IgD-negative memory B cell (primary cell): ENCODE measurements around the gene PDLIM4. TPM values are rescaled to one million over a fixed set of nuclear protein-coding genes. Genes with fewer than 3 reads are reported as not detected.

Source experiments
- H3K27ac Mint-ChIP-seq, 3 donors: one replicate each; pipeline ENCODE4 v1.8.0; 2020 to 2022; ENCODE audit warnings: mild to moderate bottlenecking in 3 of 3, mixed read lengths in 3 of 3, moderate library complexity in 1 of 3
- H3K27me3 Mint-ChIP-seq: one replicate; pipeline ENCODE4 v1.8.0; 2021; ENCODE audit warnings: mixed read lengths
- H3K36me3 Mint-ChIP-seq: one replicate; pipeline ENCODE4 v1.8.0; 2020; ENCODE audit warnings: mild to moderate bottlenecking, mixed read lengths
- H3K4me1 Mint-ChIP-seq, 3 donors: one replicate each; pipeline ENCODE4 v1.8.0; 2020 to 2022; ENCODE audit warnings: mixed read lengths in 3 of 3, mild to moderate bottlenecking in 1 of 3
- H3K4me3 Mint-ChIP-seq, 4 donors: one replicate each; pipeline ENCODE4 v1.8.0; 2020 to 2022; ENCODE audit warnings: mild to moderate bottlenecking in 4 of 4, mixed read lengths in 4 of 4, moderate library complexity in 3 of 4
- H3K9me3 Mint-ChIP-seq, 3 donors: one replicate each; pipeline ENCODE4 v1.8.0; 2020 to 2021; ENCODE audit warnings: mixed read lengths in 3 of 3, mild to moderate bottlenecking in 1 of 3
- polyA plus RNA-seq: library from polyadenylated mRNA; unstranded; fragments of 300-500 nt; fragmentation: Illumina TruSeq; gene quantifications from one replicate; pipeline ENCODE4 v1.2.3, GENCODE V29; 2021

The PDLIM4 gene
- polyA plus RNA-seq, 1 donor from 2014 or later: not detected

DNA sequence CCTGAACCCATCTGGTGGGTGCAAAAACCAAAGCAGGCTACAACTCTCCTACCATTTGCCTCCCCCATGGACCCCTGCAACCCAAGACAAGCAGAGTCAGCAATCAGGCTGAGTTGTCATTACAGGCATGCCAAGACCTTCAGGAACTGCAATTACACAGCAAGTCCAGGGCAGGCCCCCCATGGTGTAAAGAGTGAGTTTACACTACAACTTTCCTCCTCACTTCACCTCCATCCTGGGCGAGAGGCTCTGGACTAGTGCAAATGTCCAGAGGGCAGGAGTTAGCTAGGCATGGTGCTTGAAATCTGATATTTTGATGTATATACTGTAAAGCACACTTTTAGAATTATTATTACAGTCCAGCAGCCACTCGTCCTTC lies 22.8 kb upstream of the PDLIM4 start:
- Mint-ChIP-seq H3K27me3 (no peaks in the 10 kb centered on the region), H3K27ac (no peak overlapping the region), H3K4me1 (peaks cover 5 to 10% (median 9%) of the 10 kb centered on the region in 3 donors), H3K36me3 (peaks cover 3% of the 10 kb centered on the region), H3K9me3 (no peaks in the 10 kb centered on the region), H3K4me3 (no peak overlapping the region)

DNA sequence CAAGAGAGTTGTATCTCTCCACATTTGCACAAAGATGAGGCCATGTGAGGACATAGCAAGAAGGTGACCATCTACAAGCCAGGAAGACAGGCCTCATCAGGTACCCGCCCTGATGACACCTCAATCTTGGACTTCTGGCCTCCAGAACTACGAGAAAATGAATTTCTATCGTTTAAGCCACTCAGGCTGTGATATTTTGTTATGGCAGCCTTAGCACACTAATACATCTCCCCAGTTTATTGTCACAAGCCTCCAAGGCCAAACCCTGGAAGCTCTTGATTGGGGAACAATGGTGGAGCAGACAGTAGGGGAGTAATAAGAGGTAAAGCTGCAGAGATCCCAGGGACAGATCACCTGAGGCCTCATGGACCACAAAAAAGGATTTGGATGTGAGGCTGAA lies 22.2 kb upstream of the PDLIM4 start:
- Mint-ChIP-seq H3K27ac (no peak overlapping the region), H3K27me3 (no peaks in the 10 kb centered on the region), H3K4me3 (no peak overlapping the region), H3K9me3 (no peaks in the 10 kb centered on the region), H3K4me1 (peaks cover 3 to 5% (median 4%) of the 10 kb centered on the region in 3 donors), H3K36me3 (peaks cover 3% of the 10 kb centered on the region)

- peaks cover 0 to 3% (median 0%) of the 10 kb centered on the region in 3 donors for H3K4me1 Mint-ChIP-seq
- no peaks in the 10 kb centered on the region for H3K27me3 Mint-ChIP-seq
- H3K4me3 Mint-ChIP-seq: no peak overlapping the region
- peaks cover 3% of the 10 kb centered on the region for H3K36me3 Mint-ChIP-seq
- H3K9me3 Mint-ChIP-seq: peaks cover 2 to 11% (median 3%) of the 10 kb centered on the region in 3 donors
- H3K27ac Mint-ChIP-seq: no peak overlapping the region
These were observed 20.4 kb upstream of the PDLIM4 start for GRCh38 chr5:132237141-132237540.

GRCh38 chr5:132237670-132238069 lies 19.8 kb upstream of the PDLIM4 start:
- no peak overlapping the region for H3K4me3 Mint-ChIP-seq
- no peaks in the 10 kb centered on the region for H3K27me3 Mint-ChIP-seq
- H3K27ac Mint-ChIP-seq: no peak overlapping the region
- H3K4me1 Mint-ChIP-seq: peaks cover 0 to under 1% (median 0%) of the 10 kb centered on the region in 3 donors
- peaks cover 3% of the 10 kb centered on the region for H3K36me3 Mint-ChIP-seq
- H3K9me3 Mint-ChIP-seq: peaks cover 3 to 11% (median 5%) of the 10 kb centered on the region in 3 donors

DNA sequence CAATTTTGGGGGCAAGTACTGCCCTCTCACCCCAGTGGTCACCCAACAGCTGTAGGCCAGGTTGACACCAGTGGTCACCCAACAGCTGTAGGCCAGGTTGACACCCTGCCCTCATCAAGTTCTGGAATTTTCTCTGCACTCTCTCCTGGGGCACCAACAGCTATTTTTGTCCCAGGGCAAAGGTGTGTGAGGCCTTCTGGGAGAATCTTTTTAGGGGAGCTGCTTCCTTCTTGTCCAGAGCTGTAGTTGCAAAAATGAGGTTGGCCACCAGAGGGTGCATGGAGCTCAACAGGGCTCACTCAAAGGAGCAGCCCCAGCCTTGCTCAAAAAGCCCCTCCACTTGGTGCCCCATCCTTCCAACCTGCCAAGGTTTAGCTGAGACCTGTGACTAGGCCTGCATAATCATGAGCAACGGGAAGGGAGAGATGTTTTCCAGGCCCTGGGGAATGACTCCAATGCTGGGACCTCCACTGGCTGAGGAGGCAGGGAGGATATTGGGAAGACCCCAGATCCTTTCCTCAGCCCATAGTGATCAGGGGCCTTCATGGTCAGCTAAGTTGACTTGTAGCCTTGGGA lies 19.2 kb upstream of the PDLIM4 start:
- Mint-ChIP-seq H3K4me1 (no peaks in the 10 kb centered on the region), H3K4me3 (no peak overlapping the region), H3K27me3 (peaks cover 4% of the 10 kb centered on the region), H3K36me3 (peaks cover 3% of the 10 kb centered on the region), H3K27ac (peak overlapping the region in 1 of 3 donors; percentile 31), H3K9me3 (peaks cover 3 to 11% (median 5%) of the 10 kb centered on the region in 3 donors)

DNA sequence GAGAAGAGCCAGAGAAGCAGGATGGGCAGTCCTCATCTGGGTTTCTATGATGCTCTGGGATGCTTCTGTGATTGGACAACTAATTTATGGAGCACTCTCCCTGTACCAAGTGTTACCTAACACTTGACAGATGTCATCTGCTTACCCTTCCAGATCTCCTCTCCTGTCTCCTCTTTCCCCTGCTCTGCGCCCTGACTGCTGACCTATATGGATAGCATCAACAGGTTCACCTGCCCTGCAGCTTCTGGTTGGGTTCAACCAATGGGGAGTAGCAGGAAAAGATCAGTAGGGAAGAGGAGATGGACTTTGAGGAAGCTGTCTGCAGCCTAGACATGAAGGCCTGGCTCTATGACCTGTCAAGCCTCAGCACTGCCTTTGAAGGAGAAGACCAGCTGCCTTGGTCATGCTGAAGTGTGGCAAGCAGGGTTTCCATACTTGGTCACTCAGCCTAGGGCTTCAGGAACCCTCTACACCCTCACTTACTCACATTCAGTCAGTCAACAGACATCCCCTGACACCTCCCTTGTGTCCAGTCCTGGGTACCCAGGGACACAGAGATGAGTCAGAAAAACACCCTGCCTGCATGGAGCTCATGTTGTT lies 18.5 kb upstream of the PDLIM4 start:
- peaks cover 3% of the 10 kb centered on the region for H3K36me3 Mint-ChIP-seq
- H3K4me3 Mint-ChIP-seq: no peak overlapping the region
- no peaks in the 10 kb centered on the region for H3K4me1 Mint-ChIP-seq
- H3K9me3 Mint-ChIP-seq: peaks cover 6 to 16% (median 6%) of the 10 kb centered on the region in 3 donors
- no peak overlapping the region for H3K27ac Mint-ChIP-seq
- peaks cover 5% of the 10 kb centered on the region for H3K27me3 Mint-ChIP-seq

GRCh38 chr5:132239776-132240175 lies 17.7 kb upstream of the PDLIM4 start:
- no peak overlapping the region for H3K4me3 Mint-ChIP-seq
- peaks cover 11% of the 10 kb centered on the region for H3K27me3 Mint-ChIP-seq

DNA sequence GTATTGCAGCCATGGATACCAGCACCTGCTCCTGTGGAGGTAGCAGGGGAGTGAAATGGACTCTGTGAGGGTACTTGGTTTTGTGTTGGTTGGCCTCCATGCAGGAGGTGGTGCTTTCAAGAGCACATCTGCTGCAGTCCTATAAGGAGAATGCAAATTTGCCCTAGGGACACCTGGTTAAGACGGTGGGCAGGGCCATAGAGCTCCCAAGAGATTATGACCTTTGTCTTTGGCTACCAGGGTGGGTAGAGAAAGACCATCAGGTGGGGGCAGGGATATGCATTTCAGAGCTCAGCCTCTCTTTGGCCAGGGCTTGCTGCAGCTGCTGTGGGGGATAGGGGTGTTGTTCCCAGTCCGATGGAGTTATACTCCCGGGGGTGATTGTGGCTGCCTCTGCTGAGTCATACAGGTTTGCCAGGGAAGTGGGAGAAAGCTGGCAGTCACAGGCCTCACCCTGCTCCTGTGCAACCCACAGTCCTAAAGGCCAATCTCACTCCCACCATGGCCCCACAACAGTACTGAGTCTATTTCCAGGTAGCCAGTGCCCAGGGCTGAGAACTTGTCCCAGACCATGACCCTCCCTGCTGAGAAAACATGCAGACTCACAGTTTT lies 14.0 kb upstream of the PDLIM4 start:
- no peaks in the 10 kb centered on the region for H3K36me3 Mint-ChIP-seq
- H3K4me3 Mint-ChIP-seq: no peak overlapping the region
- no peak overlapping the region for H3K27ac Mint-ChIP-seq
- no peaks in the 10 kb centered on the region for H3K4me1 Mint-ChIP-seq
- H3K27me3 Mint-ChIP-seq: peaks cover 15% of the 10 kb centered on the region
- H3K9me3 Mint-ChIP-seq: peaks cover 10 to 46% (median 13%) of the 10 kb centered on the region in 3 donors

More at GRCh38 chr5:132239776-132240175, 17.7 kb upstream of the PDLIM4 start:
- Mint-ChIP-seq H3K36me3 (peaks cover 3% of the 10 kb centered on the region), H3K4me1 (no peaks in the 10 kb centered on the region), H3K9me3 (peaks cover 6 to 24% (median 9%) of the 10 kb centered on the region in 3 donors), H3K27ac (no peak overlapping the region)

DNA sequence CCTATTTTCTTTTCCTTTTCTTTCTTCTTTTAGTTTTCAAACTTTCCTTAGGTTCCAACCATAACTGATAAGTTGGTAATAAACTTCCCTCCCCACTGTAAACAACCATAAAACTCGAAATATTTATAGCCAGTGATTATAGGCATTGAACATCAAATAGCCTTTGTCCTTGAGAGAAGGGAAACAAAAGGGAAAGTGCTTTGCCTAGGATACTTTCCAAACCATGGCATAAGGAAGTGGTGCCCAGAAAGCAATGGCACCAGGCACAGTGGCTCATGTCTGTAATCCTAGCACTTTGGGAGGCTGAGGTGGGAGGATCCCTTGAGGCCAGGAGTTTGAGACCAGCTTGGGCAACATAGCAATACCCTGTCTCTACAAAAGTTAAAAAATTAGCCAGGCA lies 11.9 kb upstream of the PDLIM4 start:
- Mint-ChIP-seq H3K36me3 (no peaks in the 10 kb centered on the region), H3K4me1 (no peaks in the 10 kb centered on the region), H3K27me3 (peaks cover 15% of the 10 kb centered on the region), H3K9me3 (peaks cover 10 to 46% (median 13%) of the 10 kb centered on the region in 3 donors), H3K27ac (no peak overlapping the region), H3K4me3 (no peak overlapping the region)

- Mint-ChIP-seq H3K9me3 (peaks cover 6 to 35% (median 13%) of the 10 kb centered on the region in 3 donors), H3K27me3 (peaks cover 15% of the 10 kb centered on the region), H3K4me1 (no peaks in the 10 kb centered on the region), H3K4me3 (no peak overlapping the region), H3K27ac (no peak overlapping the region), H3K36me3 (no peaks in the 10 kb centered on the region)
These were observed 10.7 kb upstream of the PDLIM4 start for GRCh38 chr5:132246806-132247205.

GRCh38 chr5:132250547-132250946 lies 6.9 kb upstream of the PDLIM4 start:
- no peaks in the 10 kb centered on the region for H3K36me3 Mint-ChIP-seq
- H3K9me3 Mint-ChIP-seq: peaks cover 0 to 14% (median 4%) of the 10 kb centered on the region in 3 donors
- H3K4me1 Mint-ChIP-seq: no peaks in the 10 kb centered on the region
- H3K4me3 Mint-ChIP-seq: no peak overlapping the region
- no peak overlapping the region for H3K27ac Mint-ChIP-seq
- peaks cover 2% of the 10 kb centered on the region for H3K27me3 Mint-ChIP-seq

DNA sequence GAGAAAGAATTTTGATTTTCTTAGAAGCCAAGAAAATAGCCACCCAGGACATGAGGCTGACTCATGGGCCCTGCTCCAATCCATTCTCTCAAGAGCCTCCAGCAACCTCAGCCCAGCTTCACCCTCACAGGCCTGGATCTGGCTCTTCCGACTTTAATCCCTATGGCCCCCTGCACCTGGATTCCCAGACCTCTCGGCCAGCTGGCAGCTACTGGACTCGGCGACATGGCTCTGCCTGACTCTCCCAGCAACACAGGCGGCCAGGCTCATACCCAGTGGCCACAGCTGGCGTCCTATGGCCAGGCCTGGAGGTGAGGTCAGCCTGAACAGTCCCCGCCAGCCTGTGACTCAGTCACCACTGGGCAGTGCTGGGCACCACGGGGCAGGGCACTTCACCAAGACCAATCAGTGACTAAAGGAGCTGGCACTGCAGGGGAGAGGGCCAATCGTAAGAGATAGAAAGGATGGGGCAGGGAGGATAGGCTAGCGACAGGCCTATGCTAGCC lies 6.2 kb upstream of the PDLIM4 start:
- H3K36me3 Mint-ChIP-seq: no peaks in the 10 kb centered on the region
- H3K4me1 Mint-ChIP-seq: no peaks in the 10 kb centered on the region
- H3K9me3 Mint-ChIP-seq: peaks cover 0 to 7% (median 4%) of the 10 kb centered on the region in 3 donors
- H3K4me3 Mint-ChIP-seq: no peak overlapping the region
- H3K27me3 Mint-ChIP-seq: peaks cover 8% of the 10 kb centered on the region
- no peak overlapping the region for H3K27ac Mint-ChIP-seq

GRCh38 chr5:132253008-132253441 lies 4.5 kb upstream of the PDLIM4 start:
- Mint-ChIP-seq H3K4me1 (no peaks in the 10 kb centered on the region), H3K36me3 (peaks cover 3% of the 10 kb centered on the region), H3K27me3 (peaks cover 17% of the 10 kb centered on the region), H3K9me3 (no peaks in the 10 kb centered on the region), H3K4me3 (no peak overlapping the region), H3K27ac (no peak overlapping the region)

GRCh38 chr5:132253452-132254320 lies 3.8 kb upstream of the PDLIM4 start:
- Mint-ChIP-seq H3K4me1 (no peaks in the 10 kb centered on the region), H3K4me3 (no peak overlapping the region), H3K27ac (no peak overlapping the region), H3K9me3 (no peaks in the 10 kb centered on the region), H3K36me3 (peaks cover 3% of the 10 kb centered on the region), H3K27me3 (peaks cover 17% of the 10 kb centered on the region)
